GM21360 (cell line): Measurements from ENCODE around the gene MOSMO.

Experiments used
- ATAC-seq: cut with Tn5 transposase; IDR thresholded peaks from one replicate; pipeline ENCODE4 v1.9.1; 2021; ENCODE audit warnings: mild to moderate bottlenecking, moderate library complexity; ENCODE audit not compliant: unreplicated experiment

The MOSMO gene

GRCh38 chr16:22007509-22008214 is at the start of gene MOSMO:
MOSMO (plus strand) TSS chr16:22008111; CDS start chr16:22008302, 191 bp downstream.
- no peak for ATAC-seq

GRCh38 chr16:21959050-21959449 is 48.9 kb upstream of the MOSMO start:
- no peak for ATAC-seq

- no peak for ATAC-seq
Observed at GRCh38 chr16:21962475-21962874, 45.4 kb upstream of the MOSMO start.

GRCh38 chr16:21963887-21964286 is 44.0 kb upstream of the MOSMO start:
- ATAC-seq, result no peak

GRCh38 chr16:21964353-21964752 is 43.6 kb upstream of the MOSMO start:
- no peak for ATAC-seq

GRCh38 chr16:21971856-21972255 is 36.1 kb upstream of the MOSMO start:
- no peak for ATAC-seq

GRCh38 chr16:21973945-21974344 is 34.0 kb upstream of the MOSMO start:
- no peak for ATAC-seq

DNA sequence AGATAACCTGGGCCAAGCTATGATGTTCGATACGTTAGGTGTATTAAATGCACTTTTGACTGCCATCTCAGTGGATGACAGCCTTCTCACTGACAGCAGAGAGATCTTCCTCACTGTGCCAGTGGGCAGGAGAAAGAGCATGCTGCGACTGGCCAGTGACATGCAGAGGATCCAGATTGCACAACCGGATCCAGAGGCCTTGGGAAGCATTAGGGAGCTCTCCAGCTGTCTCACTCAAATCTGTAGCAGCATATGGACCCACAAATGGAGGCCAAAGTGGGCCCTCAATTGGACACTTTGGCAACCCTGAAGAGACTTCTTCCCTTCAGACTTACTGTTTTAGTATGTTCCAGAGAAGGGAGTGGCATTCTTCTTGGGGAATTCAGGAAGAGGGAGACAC is 27.9 kb upstream of the MOSMO start:
- no peak for ATAC-seq

DNA sequence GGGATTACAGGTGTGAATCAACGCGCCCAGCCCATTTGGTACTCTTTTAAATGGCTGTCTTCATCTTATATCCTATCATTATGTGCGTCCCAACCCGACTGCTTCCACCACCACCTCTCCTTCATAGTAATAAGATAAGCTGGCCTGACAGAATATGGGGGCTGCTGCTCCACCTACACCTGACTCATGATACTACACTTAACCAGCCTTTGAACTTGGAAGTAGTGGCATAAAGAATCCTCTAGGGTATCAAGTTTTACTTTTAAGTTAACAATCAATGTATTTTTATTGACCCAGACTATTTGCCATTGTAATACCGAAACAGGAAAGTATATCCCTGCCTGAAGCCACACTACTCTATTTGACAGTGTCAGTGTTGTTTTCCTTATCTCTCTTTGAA is 25.8 kb upstream of the MOSMO start:
- no peak for ATAC-seq

GRCh38 chr16:21984062-21984461 is 23.8 kb upstream of the MOSMO start:
- ATAC-seq, result no peak

- no peak for ATAC-seq
Observed at GRCh38 chr16:21985524-21985923, 22.4 kb upstream of the MOSMO start.

DNA sequence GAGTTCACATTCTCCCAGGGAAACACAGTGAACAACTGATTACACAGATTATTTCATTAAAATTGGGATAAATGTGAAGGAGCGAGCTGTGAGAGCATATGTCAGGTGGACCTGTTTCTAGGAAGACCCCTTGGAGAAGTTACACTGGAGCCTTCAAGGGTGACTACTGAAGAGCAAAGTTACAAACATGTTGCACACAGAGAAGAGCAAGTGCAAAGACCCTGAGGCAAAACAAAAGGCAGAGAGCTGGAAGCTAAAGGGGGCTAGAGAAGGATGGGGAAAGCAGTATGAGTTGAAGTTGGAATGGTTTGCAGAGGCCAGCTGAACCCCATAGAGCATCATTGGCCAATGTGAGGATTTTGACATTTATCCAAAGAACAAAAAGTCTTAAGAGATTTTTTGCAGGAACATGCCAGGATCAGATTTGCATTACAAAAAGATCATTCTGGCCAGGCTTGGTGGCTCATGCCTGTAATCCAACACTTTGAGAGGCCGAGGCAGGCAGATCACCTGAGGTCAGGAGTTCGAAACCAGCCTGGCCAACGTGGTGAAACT is 21.1 kb upstream of the MOSMO start:
- no peak for ATAC-seq

DNA sequence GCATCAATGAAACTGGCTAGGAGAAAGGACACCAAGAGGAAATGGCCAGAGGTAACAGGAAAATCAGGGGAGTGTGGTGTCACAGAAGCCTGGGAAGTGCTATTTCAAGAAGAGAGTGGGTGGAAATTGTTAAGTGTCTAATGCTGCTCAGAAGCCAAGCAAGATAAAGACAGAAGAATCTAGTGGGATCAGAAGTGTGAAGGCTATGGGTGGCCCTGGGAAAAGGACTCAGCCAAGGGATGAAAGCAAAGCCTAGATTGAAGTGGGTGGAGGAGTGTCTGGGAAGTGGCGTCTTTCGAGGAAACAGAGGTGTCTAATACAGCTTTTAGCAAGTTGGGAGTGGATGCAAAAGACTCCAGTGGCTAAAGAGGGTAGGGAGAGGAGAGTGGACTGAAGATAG is 20.4 kb upstream of the MOSMO start:
- no peak for ATAC-seq

DNA sequence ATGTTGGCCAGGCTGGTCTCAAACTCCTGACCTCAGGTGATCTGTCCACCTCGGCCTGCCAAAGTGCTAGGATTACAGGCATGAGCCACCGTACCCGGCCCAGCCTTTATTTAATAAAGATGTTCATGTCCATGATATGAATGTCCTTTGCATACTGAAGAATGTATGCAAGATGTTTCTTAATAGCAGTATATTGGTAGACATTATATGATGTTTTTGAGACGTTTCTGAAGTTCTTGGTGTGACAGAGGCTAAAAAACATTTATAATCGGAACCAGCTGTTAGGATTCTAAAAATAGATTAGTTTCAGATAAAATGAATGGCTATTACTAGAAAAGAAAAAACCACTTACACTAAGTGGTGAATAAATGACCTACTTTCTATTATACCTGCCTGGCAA is 18.8 kb upstream of the MOSMO start:
- no peak for ATAC-seq

DNA sequence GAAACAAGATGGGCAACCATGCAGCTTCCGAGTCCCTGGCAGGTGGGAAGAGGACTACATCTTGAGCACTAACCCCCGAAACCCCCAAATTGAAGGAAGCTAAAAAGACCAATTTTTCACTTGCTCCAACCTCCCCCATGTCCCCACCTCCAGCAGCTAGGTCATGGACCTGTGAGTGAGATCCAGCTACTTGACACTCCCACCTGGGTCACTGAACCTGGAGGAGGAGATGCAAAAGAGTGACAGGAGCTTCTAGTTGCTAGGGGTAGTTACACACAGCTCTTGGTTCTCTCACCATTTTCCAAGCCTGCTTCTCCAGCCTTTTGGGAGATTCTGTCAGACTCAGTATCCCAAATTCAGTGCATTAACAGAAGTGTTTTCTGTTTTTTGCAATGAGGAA is 18.2 kb upstream of the MOSMO start:
- no peak for ATAC-seq

DNA sequence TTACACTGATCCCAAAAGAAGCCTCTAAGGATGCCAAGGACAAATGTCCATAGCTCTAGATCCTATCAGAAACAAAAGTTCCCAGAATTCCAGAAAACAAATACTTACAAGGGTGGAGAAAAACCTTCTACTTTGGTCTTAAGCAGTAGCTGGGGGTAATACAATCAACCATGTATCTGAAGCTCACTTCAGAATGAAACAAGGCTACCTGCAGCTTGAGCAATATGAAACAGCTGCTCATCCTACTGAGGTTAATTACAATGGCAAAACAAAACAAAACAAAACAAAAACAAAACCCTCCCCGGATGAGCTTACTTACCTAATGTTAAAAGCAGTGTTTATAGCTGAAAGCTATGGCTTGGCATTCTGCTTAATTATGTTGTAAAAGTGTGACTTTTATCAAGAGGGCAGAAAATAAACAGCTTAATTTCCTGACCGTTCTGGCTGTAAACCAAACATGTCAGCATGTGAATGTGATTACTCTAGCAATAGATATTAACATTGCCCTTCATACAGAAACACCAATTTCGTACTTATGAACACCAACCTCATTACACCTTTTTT is 17.4 kb upstream of the MOSMO start:
- no peak for ATAC-seq

GRCh38 chr16:21991621-21992020 is 16.3 kb upstream of the MOSMO start:
- ATAC-seq, result no peak

- ATAC-seq, result no peak
Observed at GRCh38 chr16:21994856-21995465, 12.9 kb upstream of the MOSMO start.

- no peak for ATAC-seq
Observed at GRCh38 chr16:21996923-21997696, 10.8 kb upstream of the MOSMO start.

GRCh38 chr16:21997697-21998480 is 10.0 kb upstream of the MOSMO start:
- no peak for ATAC-seq

- no peak for ATAC-seq
Observed at GRCh38 chr16:22001591-22001990, 6.3 kb upstream of the MOSMO start.
